GM21526 (cell line): Measurements from ENCODE around the gene KLHL17.

Source experiments
- ATAC-seq: cut with Tn5 transposase; IDR thresholded peaks from one replicate; pipeline ENCODE4 v1.9.1; 2021; ENCODE audit warnings: moderate library complexity; ENCODE audit not compliant: unreplicated experiment, low FRiP score

KLHL17 gene

GRCh38 chr1:947958-948357, 12.4 kb upstream of the KLHL17 start:
- no peak for ATAC-seq

DNA sequence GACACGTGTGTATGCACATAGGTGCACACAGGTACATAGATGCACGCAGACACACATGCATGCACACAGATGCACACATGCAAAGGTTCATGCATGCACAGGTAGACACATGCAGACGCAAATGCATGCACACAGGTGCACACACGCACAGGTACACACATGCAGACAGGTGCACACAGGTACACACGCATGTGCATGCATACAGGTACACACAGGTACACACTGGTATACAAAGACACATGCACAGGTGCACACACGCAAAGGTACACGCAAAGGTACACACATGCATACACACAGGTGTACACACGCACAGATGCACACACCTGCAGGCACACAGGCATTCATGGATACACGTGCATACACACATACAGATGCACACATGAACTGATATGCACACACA, 10.1 kb upstream of the KLHL17 start:
- no peak for ATAC-seq

DNA sequence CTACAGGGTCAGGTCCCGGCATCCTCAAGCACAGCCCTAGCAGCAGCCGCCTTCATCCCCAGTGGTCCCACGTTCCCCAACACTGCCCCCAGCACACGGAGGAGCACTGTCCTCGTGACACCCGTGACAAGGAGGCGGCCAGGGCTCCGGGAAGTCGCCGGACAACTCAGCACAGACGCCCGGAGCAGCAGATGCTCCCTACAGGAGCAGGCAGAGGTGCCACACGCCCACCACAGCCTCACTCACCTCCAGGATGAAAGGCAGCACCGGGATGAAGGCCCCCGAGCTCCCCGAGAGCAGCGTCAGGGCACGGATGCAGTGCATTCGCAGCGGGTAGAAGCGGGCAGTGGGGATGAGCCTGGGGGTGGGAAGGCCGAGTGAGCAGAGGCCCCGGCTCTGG, 9.5 kb upstream of the KLHL17 start:
- ATAC-seq, result no peak

DNA sequence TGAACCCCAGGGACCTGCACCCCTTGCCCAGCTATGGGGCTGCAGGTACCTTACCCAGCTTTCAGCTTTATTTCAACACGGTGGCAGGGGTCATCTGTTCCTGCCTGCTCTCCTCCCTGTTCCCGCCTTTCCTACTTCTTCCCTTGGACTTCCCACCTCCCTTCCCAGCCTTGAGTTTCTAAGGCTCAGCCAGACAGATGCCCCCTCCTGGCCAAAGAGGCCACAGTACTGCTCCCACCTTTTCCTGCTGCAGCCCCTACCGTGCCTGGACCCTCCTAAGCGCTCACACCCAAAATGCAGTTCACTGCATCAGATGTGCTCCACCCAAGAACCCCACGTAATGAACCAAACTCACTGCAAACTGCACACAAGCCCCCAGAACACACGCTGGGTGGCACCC, 9.0 kb upstream of the KLHL17 start:
- no peak for ATAC-seq

DNA sequence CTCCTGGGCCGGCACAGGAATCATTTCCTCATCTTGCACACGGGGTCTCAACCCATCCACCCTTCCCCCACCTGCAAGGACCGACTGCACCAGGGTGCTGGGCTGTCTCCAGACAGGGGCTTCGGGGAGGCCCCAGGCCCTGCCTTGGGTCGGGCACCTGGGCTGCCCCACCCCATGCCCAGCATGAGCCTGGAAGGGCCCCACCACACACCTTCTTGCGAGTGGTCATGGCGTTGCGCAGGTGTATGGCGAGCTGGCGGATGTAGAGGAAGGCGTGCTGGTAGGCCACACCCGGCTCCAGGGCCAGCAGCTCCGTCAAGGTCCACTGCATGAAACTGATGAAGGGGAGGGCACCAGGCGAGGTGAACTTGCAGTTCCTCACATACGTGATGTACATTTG, 8.2 kb upstream of the KLHL17 start:
- no peak for ATAC-seq

DNA sequence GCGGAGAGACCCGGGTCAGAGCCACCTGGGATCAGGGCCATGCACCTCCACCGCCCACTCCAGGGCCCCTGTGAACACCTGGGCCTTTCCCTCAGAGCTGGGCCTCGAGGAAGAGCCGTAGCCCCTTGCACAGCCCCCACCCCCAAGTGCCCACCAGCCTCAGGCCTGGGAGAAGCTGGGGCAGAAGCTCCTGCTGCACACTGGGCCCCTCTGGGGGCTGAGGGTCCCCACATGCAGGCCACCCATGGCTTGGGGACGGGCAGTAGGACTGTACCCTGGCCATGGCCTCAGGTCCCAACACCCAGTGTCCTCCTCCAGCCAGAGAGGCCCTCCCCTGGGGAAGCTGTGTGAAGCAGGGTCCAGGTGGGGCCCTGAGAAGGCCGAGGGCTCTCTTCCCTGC, 7.8 kb upstream of the KLHL17 start:
- no peak for ATAC-seq

GRCh38 chr1:953524-954320, 6.7 kb upstream of the KLHL17 start:
- ATAC-seq, result no peak

DNA sequence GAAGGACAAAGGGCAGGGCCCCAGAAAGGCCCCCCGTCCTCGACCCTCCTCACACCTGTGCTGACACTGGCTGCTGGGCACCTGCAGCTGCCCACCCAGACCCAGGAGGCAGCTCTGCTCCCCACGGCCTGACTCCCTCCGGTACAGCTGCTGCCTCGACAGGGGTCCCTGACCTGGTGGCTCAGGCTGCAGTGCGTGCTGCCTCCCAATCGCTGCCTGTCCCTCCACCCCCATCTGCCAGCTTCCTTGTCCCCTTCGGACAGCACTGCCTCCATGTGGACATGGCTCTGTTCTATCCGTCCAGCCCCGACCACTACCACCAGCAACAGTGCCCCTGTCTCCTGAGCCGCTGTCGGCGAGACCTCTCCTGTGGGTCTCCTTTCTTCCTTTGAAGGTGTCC, 5.5 kb upstream of the KLHL17 start:
- no peak for ATAC-seq

- ATAC-seq, result no peak
Measured at GRCh38 chr1:955474-955873, 4.9 kb upstream of the KLHL17 start.

- no peak for ATAC-seq
Measured at GRCh38 chr1:956636-957035, 3.7 kb upstream of the KLHL17 start.

DNA sequence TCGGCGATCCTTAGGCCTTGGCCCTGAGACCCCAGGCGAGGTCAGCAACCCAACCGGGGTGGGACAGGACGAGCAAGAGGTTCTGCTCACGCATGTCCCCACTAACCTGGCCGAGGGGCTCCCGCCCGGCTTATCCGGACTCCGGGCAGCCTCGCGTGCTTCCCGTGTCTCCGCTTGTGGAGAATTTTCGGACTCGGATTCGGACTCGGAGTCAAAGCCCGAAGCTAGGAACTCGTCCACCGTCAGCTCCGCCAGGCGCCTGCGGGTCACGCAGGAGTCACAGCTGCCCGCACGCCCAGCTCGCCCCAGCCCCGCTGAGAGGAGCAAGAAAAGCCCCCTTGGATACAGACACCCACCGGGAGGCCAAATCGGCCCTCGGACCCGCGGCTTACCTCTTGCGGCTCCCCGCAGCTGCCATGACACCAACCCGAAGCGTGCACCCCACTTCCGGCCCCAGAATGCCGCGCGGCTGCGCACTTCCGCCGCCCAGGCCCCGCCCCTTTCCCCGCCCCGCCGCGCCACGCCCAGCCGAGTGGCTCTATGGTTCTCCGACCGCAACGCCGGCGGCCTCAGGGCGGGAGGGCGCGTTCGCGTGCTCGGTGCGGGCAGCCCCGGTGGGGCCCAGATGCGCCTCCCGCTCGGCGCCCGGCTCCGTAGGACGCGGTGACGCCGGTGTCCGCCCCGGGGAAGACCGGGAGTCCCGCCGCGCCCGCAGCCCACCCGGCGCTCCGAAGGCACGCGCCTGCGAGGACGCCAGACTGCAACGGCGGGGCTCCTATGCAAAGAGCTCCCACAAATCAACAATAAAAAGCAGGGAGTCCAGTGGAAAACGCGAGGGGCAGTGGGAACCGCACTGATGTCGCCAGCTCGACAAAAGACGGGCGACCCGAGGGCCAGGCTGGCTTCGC, 1.3 kb upstream of the KLHL17 start, which contains the start of gene NOC2L:
Gene NOC2L, minus strand, starts transcription at position 434 of the 908 bp plus-strand sequence. Its CDS starts 16 bp downstream, at position 418.
- peak; percentile 60 for ATAC-seq

DNA sequence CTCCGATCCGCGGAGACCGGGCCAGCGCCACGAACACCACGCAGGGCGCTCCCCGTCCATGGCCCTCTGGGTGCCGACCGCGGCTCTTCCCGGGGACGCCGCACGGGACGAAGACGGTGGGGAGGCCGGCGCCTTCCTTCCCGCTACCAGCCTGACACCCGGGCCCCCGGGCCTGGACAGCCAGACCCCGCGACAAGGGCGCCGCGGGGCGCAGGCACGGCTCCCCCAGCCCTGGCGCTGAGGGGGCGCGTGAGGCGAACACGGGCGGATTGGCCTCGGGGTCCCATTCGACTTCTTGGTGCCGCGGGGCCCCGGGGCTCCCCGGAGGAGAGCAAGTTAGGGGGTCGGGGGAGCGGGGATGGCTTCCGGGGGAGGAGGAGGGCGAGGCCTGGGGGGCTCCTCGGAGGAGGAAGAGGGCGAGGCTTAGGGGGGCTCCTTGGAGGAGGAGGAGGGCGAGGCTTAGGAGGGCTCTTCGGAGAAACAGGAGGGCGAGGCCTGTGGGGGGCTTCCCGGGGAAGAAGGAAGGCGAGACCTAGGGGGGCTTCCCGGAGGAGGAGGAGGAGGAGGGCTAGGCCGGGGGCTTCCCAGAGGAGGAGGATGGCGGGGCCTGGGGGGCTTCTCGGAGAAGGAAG, 537 bp upstream of the KLHL17 start:
- no peak for ATAC-seq

DNA sequence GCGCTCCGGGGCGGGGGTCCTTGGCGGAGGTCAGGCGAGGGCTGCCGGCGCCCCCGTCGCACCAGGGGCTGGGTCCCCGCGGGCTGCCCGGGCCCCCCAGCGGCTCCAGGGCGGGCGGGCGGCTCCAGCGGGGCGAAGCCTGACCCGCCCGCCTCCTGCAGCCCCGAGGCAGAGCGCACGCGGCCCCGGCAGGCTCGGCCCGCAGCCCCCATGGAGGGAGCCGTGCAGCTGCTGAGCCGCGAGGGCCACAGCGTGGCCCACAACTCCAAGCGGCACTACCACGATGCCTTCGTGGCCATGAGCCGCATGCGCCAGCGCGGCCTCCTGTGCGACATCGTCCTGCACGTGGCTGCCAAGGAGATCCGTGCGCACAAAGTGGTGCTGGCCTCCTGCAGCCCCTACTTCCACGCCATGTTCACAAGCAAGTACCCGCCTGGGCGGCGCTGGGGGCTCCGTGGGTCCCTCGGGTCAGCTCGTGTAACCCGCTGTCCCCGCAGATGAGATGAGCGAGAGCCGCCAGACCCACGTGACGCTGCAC, 817 bp downstream of the KLHL17 start:
- ATAC-seq, result no peak

- ATAC-seq, result no peak
Measured at GRCh38 chr1:962381-963300, 2.3 kb downstream of the KLHL17 start.

- ATAC-seq, result no peak
Measured at GRCh38 chr1:963301-963651, 2.9 kb downstream of the KLHL17 start.

DNA sequence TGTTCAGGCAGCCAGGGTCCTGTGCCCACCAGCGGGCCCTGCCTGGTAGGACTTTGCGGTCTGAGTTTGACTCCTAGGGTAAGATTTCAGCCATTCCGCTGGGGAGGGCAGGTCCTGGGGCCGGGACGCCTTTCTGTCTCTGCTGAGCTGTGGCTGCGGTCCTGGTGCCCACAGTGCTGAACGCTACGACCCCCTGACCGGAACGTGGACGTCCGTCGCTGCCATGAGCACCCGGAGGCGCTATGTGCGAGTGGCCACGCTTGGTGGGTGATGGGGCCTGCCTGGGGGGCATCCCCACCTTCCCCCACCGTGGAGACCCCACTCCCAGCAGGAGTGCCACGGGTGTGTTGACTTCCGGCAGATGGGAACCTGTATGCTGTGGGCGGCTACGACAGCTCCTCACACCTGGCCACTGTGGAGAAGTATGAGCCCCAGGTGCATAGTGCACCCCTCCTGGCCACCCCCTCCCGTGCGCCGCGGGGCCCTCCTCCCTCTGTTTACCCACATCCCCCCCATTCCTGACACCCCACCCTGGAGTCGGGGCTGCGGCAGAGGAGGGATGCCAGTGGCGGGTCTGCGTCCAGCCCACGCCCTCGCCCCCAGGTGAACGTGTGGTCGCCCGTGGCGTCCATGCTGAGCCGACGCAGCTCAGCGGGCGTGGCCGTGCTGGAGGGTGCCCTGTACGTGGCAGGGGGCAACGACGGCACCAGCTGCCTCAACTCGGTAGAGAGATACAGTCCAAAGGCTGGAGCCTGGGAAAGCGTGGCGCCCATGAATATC, 3.6 kb downstream of the KLHL17 start:
- no peak for ATAC-seq

DNA sequence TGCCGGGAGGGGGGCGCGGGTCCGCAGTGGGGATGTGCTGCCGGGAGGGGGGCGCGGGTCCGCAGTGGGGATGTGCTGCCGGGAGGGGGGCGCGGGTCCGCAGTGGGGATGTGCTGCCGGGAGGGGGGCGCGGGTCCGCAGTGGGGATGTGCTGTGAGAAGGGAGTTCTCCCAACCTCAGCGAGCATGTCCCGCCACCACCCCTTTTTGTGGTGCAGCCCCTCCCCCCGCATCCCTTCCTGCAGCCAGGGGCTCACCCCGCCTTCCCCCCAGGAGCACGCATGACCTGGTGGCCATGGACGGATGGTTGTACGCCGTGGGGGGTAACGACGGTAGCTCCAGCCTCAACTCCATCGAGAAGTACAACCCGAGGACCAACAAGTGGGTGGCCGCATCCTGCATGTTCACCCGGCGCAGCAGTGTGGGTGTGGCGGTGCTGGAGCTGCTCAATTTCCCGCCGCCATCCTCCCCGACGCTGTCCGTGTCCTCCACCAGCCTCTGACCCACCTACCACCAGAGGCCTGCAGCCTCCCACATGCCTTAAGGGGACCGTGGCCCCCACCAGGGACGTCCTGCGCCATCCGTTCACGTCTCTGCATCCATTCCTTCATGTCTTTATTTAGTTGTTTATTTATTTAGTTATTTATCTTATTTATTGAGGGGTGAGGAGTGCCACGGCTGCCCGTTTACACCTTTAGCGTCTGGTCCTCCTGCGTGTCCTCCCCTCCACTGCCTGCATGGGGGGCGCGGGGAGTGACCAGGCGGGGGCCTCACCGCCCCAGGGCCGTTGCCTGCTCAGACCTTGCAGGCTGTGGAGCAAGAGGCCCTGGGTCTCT, 4.5 kb downstream of the KLHL17 start:
- no peak for ATAC-seq

DNA sequence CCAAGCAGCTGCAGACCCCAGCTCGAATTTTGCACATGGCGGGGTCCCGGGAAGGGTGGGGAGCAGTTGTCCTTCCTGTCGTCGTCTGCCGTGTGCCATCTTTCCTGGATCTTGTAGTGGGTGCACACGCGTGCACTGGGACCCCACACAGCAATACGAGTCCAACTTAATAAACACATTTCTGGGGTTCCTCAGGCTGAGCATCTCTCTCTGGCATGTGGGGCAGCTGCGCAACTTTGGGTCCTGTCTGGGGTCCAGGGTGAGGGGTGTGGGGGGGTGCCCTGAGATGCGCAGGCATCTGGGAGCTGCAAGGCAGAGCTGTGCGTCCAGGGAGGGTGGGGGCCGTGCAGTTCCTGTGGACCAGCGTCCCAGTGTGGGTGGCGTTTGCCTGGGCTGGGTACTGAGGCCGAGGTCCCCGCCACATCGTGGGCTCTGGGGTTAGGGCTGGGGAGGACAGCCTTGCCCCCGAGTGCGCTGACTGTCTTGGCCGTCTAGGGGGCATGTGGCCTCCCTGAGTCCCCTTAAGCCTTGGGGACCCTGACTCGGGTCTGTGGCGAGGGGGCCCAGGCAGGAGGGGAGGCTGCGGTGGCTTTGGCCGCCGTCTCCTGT, 5.2 kb downstream of the KLHL17 start:
- ATAC-seq, result no peak
